Ovary (tissue), 3 donors: ENCODE results near the gene NAMPT.

ENCODE experiments used
- CTCF ChIP-seq, 3 donors: fragments of 450-650 bp in 2 of 3; fragments of 200-600 bp in 1 of 3; IDR thresholded peaks; one replicate each; pipeline versions ENCODE4 v1.5.1 to v1.8.0; 2016 to 2022; ENCODE audit warnings: antibody characterized with exemption in 3 of 3, mild to moderate bottlenecking in 1 of 3
- EP300 ChIP-seq: sonication (generic); formaldehyde crosslinking; IDR thresholded peaks from one replicate; pipeline ENCODE4 v1.6.1; 2017; ENCODE audit warnings: antibody characterized with exemption
- POLR2A ChIP-seq: fragments of 450-650 bp; IDR thresholded peaks from one replicate; pipeline ENCODE4 v1.6.1; 2017; ENCODE audit warnings: antibody characterized with exemption, mild to moderate bottlenecking, moderate library complexity
- donor health status: DM: no; HTN: no; CAD: no.

GRCh38 chr7:106231856-106232490 lies 52.8 kb downstream of the NAMPT start:
- no peak for TF ChIP-seq CTCF (IDR thresholded peaks at IDR 0.05)
- TF ChIP-seq POLR2A = no peak
- TF ChIP-seq EP300 = no peak
